RPMI7951 (cell line): ENCODE data around the gene SRGN. TPM values are rescaled to one million over a fixed set of nuclear protein-coding genes. Genes with fewer than 3 reads are reported as not detected.

Experiments used
- DNase-seq: peaks from one replicate; pipeline ENCODE4 v3.0.0-alpha.2; 2012; ENCODE audit warnings: low read depth
- total RNA-seq: library from RNA; depleted of rRNA; stranded (reverse); fragments of >200 nt; shearing (Covaris generic); gene quantifications from 2 replicates; pipeline ENCODE4 v1.2.3, GENCODE V29; 2014

The SRGN gene
- total RNA-seq, 1 experiment from 2014 or later = 333 TPM

- DNase-seq = peak; percentile 92
Observed at GRCh38 chr10:69061305-69062161, 26.4 kb upstream of the SRGN start.

- no peak for DNase-seq
Observed at GRCh38 chr10:69062901-69063300, 25.0 kb upstream of the SRGN start.

GRCh38 chr10:69064762-69065328, 23.1 kb upstream of the SRGN start:
- DNase-seq = no peak

GRCh38 chr10:69065406-69066361, 22.2 kb upstream of the SRGN start:
- peak; percentile 50 for DNase-seq

- no peak for DNase-seq
Observed at GRCh38 chr10:69067189-69067588, 20.7 kb upstream of the SRGN start.

- DNase-seq = no peak
Observed at GRCh38 chr10:69068549-69068948, 19.4 kb upstream of the SRGN start.

GRCh38 chr10:69069090-69070042, 18.5 kb upstream of the SRGN start:
- no peak for DNase-seq

- no peak for DNase-seq
Observed at GRCh38 chr10:69070951-69071350, 17.0 kb upstream of the SRGN start.

GRCh38 chr10:69071610-69072009, 16.3 kb upstream of the SRGN start:
- no peak for DNase-seq

- DNase-seq = no peak
Observed at GRCh38 chr10:69073026-69073425, 14.9 kb upstream of the SRGN start.

GRCh38 chr10:69073736-69074364, 14.1 kb upstream of the SRGN start:
- no peak for DNase-seq

GRCh38 chr10:69074532-69074931, 13.4 kb upstream of the SRGN start:
- no peak for DNase-seq

- DNase-seq = no peak
Observed at GRCh38 chr10:69075431-69075830, 12.5 kb upstream of the SRGN start.

- no peak for DNase-seq
Observed at GRCh38 chr10:69078311-69078710, 9.6 kb upstream of the SRGN start.

GRCh38 chr10:69080226-69080625, 7.7 kb upstream of the SRGN start:
- no peak for DNase-seq

- peak; percentile 64 for DNase-seq
Observed at GRCh38 chr10:69086001-69086509, 1.8 kb upstream of the SRGN start.

GRCh38 chr10:69088471-69088769, 517 bp downstream of the SRGN start:
- no peak for DNase-seq

- DNase-seq = peak; percentile 69
Observed at GRCh38 chr10:69088801-69089501, 1.0 kb downstream of the SRGN start.

GRCh38 chr10:69089638-69090599, 2.0 kb downstream of the SRGN start:
- DNase-seq = no peak
